NCI-H774 (cell line): ENCODE measurements around the gene NTN3.

Source experiments
- DNase-seq: peaks from one replicate; lab custom pipeline; 2025; lab: John Stamatoyannopoulos, UW

The NTN3 gene

GRCh38 chr16:2466667-2467527, 4.2 kb upstream of the NTN3 start:
- DNase-seq, result no peak

DNA sequence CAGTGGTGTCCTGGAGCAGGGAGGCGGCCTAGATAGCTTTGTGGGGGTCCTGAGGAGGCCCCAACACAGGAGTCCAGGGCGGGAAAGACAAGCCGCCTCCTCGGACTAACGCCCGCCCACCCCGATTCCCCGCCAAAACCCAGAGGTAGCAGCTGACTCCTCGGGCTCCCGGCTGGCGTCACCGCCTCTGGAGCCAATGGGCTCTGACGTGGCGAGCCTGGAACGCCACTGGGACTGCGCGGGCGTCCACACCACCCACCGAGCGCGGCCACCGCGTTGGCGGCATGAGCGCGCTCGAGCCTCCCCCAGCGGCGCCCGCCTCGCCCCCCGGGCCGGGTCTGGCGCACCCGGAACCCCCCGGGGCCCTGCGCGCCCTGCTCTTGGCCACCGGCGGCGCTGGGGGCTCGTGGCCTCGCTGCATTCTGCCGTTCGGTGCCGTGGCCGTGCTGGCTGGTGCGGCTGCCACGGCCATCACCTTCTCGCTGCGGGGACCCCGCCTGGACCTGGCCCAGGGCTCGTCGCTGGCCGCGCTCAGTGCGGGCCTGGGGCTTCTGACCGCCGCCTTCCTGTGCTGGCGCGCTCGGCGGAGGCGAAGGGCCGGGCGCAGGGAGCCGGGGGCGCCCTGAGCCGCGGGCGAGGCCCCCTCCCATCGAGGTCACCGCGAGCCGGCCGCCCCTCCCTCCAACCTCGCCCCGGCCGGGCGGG, 3.4 kb upstream of the NTN3 start:
- DNase-seq, result peak; percentile 53

DNA sequence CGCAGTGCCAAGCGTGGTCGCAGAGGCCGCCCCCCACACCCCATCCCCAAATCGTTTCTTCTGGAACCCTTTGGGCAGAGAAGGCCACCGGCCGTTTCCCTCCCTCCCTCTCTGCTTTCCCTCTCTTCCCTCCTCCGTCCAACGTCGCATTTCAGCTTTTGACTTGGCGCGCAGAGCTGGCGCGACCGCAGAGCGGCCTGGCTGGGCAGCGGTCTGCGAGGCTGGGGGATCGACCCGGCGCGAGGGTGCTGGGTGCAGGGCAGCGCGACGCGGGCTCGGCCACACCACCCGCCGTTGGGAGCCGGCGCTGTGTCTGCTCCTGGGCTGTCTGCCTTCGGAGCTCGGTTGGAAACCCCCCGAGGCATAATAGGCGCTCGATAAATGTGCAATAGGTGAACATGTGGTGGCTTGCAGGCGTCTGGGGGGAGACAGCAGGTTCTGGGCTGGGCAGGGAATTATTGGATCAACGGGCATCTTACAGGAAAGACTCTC, 2.8 kb upstream of the NTN3 start:
- DNase-seq, result no peak

DNA sequence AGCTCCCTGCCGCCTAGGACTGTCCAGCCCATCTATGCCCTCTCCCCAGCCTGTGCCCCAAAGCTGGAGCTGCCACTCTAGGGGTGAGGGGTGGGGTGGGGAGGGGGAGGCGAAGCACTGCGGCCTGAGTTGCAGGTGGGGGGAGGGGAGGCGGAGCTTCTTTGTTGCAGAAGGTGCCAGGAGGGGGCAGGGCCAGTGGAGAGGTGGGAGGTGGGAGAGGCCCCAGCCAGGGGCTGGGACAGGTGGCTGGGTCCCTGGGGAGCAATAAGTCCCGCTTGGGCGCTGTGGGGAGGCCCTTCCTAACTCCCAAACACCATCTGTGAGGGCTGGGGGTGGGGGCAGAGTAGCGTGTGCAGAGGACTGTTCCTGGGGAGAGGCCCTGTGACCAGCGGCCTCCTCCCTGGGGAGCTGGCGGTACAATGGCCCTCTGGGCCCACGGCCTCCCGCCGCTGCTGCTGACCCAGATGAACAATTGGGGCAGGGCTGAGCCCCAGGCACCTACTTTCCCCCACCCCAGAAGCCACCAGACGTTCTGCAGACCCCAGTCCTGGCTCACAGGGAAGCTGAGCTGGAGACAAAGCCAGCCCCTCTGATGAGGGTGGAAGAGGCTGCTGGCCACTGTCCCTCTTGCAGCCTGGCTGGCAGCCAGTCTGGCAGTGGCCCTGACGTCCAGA, 2.2 kb upstream of the NTN3 start:
- peak; percentile 11 for DNase-seq

DNA sequence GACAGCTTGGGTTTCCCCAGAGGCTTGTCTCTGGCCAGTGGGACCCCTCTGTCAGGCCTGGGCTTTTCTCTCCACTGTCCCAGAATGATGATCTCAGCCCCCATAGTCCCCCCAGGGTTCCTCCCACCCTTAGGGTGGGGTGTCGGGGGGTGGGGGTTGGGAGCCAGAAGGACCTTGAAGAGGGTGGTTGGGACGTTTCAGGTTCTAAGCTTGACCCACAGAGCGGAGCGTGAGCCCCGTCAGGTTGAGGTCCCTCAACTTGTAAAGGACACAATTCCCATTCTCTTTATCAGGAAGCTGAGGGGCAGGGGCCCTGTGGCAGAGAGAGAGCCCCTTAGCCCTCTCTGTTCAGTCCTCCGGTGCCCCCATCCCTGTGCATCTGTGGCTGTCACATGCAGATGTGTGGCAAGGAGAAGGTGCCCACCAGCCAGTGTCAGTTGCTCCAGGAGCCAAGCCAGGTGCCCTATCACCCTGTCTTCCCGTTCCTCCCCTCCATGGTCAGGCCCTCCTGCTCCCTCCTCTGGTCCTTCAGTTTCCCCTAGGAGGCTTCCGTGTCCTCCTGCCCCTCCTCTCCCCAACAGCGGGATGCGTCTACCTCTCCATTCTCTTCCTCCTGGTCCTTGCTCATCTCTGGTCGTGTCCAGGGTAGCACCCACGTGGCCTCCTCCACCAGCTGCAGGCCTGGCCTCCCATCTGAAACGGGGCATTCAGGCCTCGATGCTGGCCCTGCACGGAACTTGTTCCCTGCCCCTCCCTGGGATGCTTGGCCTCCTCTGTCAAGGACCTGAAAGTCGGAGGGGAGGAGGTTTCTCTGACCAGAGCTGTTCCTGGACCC, 1.5 kb upstream of the NTN3 start:
- DNase-seq, result no peak

GRCh38 chr16:2470234-2470601, 879 bp upstream of the NTN3 start:
- no peak for DNase-seq

DNA sequence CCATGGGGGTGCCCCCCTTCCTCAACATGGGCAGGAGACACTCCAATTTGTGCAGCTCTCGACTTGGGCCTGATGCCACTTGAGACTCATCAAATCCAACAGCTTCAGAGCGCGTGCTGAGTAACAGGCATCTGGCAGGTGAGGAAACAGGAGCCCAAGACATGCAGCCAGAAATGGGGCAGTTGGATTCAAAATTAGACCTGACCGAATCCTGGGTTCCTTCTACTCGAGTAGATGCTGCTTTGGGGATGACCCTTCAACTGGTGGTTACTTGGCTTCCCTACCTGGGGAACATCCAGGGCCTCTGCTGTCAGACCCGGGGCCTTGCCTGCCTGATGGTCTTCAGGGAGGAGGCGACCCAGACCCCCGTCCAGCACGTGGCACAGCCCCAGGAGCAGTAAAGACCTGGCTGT, 488 bp upstream of the NTN3 start:
- no peak for DNase-seq

DNA sequence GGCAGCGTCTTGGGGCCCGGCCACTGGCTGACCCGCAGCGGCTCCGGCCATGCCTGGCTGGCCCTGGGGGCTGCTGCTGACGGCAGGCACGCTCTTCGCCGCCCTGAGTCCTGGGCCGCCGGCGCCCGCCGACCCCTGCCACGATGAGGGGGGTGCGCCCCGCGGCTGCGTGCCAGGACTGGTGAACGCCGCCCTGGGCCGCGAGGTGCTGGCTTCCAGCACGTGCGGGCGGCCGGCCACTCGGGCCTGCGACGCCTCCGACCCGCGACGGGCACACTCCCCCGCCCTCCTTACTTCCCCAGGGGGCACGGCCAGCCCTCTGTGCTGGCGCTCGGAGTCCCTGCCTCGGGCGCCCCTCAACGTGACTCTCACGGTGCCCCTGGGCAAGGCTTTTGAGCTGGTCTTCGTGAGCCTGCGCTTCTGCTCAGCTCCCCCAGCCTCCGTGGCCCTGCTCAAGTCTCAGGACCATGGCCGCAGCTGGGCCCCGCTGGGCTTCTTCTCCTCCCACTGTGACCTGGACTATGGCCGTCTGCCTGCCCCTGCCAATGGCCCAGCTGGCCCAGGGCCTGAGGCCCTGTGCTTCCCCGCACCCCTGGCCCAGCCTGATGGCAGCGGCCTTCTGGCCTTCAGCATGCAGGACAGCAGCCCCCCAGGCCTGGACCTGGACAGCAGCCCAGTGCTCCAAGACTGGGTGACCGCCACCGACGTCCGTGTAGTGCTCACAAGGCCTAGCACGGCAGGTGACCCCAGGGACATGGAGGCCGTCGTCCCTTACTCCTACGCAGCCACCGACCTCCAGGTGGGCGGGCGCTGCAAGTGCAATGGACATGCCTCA, 773 bp downstream of the NTN3 start:
- DNase-seq, result no peak

DNA sequence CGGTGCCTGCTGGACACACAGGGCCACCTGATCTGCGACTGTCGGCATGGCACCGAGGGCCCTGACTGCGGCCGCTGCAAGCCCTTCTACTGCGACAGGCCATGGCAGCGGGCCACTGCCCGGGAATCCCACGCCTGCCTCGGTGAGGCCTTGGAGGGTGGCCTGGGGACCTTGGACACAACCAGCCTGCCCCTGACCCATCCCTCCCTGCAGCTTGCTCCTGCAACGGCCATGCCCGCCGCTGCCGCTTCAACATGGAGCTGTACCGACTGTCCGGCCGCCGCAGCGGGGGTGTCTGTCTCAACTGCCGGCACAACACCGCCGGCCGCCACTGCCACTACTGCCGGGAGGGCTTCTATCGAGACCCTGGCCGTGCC, 1.4 kb downstream of the NTN3 start:
- no peak for DNase-seq

- DNase-seq, result no peak
Measured at GRCh38 chr16:2472885-2473445, 1.9 kb downstream of the NTN3 start.

- no peak for DNase-seq
Measured at GRCh38 chr16:2473446-2473926, 2.4 kb downstream of the NTN3 start.

GRCh38 chr16:2473999-2474876, 3.1 kb downstream of the NTN3 start:
- no peak for DNase-seq

DNA sequence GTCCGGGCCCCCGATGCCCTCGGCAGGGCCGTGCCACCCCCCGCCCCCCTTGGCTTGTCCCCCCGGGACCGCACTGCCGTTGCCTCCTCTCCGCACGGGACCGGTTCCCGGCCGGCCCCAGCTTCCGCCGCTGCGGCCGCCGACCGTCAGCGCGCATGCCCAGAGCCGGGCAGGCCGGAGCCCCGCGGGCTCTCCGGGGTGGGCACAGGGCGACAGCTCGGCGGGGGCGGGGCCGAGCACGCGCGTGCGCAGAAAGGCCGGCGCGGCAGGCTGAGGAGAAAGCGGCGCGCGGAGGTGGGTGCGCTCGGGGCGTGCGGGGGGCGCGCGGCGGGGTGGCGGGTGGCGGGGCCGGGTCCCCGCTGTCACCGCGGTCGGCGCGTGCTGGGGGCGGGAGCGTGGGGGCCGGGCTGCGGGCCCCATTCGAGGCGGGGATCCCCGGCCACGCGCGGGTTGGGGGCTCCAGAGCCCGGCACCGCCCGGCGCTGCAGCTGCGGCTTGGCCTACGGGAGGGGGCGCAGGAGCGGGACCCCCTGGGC, 3.8 kb downstream of the NTN3 start, which contains the start of gene TBC1D24:
Gene TBC1D24, plus strand, starts transcription at position 251 of the 536 bp plus-strand sequence. CDS start 21,022 bp downstream, outside the sequence.
- peak; percentile 60 for DNase-seq

- no peak for DNase-seq
Measured at GRCh38 chr16:2475413-2476344, 4.6 kb downstream of the NTN3 start.

- no peak for DNase-seq
Measured at GRCh38 chr16:2476345-2476720, 5.2 kb downstream of the NTN3 start.

DNA sequence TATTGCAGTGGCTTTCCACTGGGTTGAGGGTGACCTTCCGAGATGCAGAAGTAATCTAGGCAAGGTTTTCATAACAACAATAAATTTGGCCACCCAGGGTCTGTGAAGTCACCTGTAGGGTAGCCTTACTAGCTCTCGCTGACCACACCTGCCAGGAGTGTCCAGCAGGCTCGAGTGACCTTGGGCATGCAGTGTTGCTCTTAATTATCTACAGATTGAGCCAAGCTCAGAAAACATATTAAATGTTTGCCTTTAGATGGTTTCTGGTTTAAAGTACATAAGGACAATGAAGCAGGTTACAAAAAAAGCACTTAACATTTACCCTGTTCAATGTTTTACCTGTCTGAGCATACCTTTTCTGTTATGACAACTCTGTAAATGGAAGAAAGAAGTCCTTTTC, 5.6 kb downstream of the NTN3 start:
- DNase-seq, result no peak

DNA sequence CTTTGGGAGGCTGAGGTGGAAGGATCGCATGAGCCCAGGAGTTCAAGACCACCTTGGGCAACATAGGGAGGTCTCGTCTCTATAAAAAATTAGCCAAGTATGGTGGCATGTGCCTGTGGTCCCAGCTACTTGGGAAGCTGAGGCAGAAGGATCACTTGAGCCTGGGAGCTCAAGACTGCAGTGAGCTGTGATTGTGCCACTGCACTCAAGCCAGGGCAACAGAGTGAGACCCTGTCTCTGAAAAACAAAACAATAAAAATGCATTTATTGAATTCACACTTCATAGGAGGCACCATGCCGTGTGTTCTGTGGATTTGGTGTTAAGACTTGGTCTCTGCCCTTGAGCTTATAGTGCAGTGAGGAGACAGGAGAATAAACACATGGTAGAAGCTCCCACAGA, 6.2 kb downstream of the NTN3 start:
- DNase-seq, result no peak

- no peak for DNase-seq
Measured at GRCh38 chr16:2478279-2478678, 7.2 kb downstream of the NTN3 start.
